K562 (cell line): ENCODE results near the gene CCDC106. TPM values are rescaled to one million over a fixed set of nuclear protein-coding genes. Genes with fewer than 3 reads are reported as not detected.

Source experiments
- BCOR ChIP-seq: fragments of 450-650 bp; IDR thresholded peaks from 2 replicates; pipeline ENCODE4 v1.6.1; 2016
- KAT7 ChIP-seq: sonication (generic); formaldehyde crosslinking; IDR thresholded peaks from 2 replicates; pipeline ENCODE4 v1.8.0; 2022; ENCODE audit warnings: missing genetic modification reagents, mild to moderate bottlenecking, borderline replicate concordance
- NUFIP1 ChIP-seq: fragments of 450-650 bp; IDR thresholded peaks from 2 replicates; pipeline ENCODE4 v1.6.1; 2018; ENCODE audit not compliant: partially characterized antibody
- POLR2G ChIP-seq: fragments of 200-400 bp; formaldehyde crosslinking; IDR thresholded peaks from 2 replicates; pipeline ENCODE4 v1.6.1; 2017; ENCODE audit warnings: low read depth, mild to moderate bottlenecking, antibody characterized with exemption, low read length, moderate library complexity
- SOX6 ChIP-seq: fragments of 450-650 bp; IDR thresholded peaks from 2 replicates; pipeline ENCODE4 v1.6.1; 2014; ENCODE audit warnings: mild to moderate bottlenecking
- SUPT5H ChIP-seq: fragments of 450-650 bp; IDR thresholded peaks from 2 replicates; pipeline ENCODE4 v1.6.1; 2016
- ZBTB1 ChIP-seq: sonication (generic); formaldehyde crosslinking; IDR thresholded peaks from 2 replicates; pipeline ENCODE4 v1.8.1; 2023; ENCODE audit warnings: missing genetic modification reagents, low read depth, mild to moderate bottlenecking, borderline replicate concordance
- ZNF57 ChIP-seq: fragments of 450-650 bp; formaldehyde crosslinking; IDR thresholded peaks from 2 replicates; pipeline ENCODE4 v1.4.0; 2020; ENCODE audit warnings: mild to moderate bottlenecking, moderate library complexity
- polyA plus RNA-seq, 8 experiments: library from polyadenylated mRNA; depleted of rRNA in 4 of 8; stranded (reverse) in 5 of 8; unstranded in 3 of 8; fragments of >200 nt; fragmentation: Nextera tagmentation in 2 of 8; fragmentation: Illumina TruSeq in 1 of 8; extraction: Ambion mirVana in 2 of 8; extraction: Trizol in 1 of 8; gene quantifications; 2 replicates each; pipeline versions ENCODE4 v1.2.1 to v1.2.3, GENCODE V29; 2011 to 2014; ENCODE audit warnings: inconsistent platforms in 1 of 8, missing spikeins in 1 of 8
- total RNA-seq, 7 experiments: library from RNA; depleted of rRNA in 6 of 7; stranded (reverse); fragments of >200 nt in 6 of 7; fragmentation: Illumina TruSeq in 2 of 7; extraction: Trizol in 2 of 7; gene quantifications; 2 replicates each; pipeline versions ENCODE4 v1.2.1 to v1.2.3, GENCODE V29; 2011 to 2021; ENCODE audit warnings: low replicate concordance in 1 of 7
- TF ChIP-seq, protein P1 (sequence below): fragments of 200-800 bp; sonication (Bioruptor generic); IDR thresholded peaks from 2 replicates; pipeline ENCODE4 v1.6.1; 2016; ENCODE audit warnings: missing genetic modification characterization, missing compliant biosample characterization
- TF ChIP-seq, protein P2 (sequence below): fragments of 250-450 bp; sonication (Bioruptor Pico); IDR thresholded peaks from 2 replicates; pipeline ENCODE4 v1.5.0; 2020; ENCODE audit warnings: mild to moderate bottlenecking, borderline replicate concordance
- TF ChIP-seq, protein P3 (sequence below): fragments of 450-650 bp; IDR thresholded peaks from 2 replicates; pipeline ENCODE4 v1.6.1; 2016; ENCODE audit warnings: mild to moderate bottlenecking
- TF ChIP-seq, protein P4 (sequence below), 3 experiments: fragments of 200-800 bp in 1 of 3; fragments of 250-450 bp in 1 of 3; fragments of 450-650 bp in 1 of 3; sonication (Bioruptor Pico) in 1 of 3; sonication (Bioruptor generic) in 1 of 3; formaldehyde crosslinking in 1 of 3; IDR thresholded peaks; 2 replicates each; pipeline versions ENCODE4 v1.6.1 to v1.8.0; 2016 to 2022; ENCODE audit warnings: mild to moderate bottlenecking in 2 of 3, missing genetic modification characterization in 2 of 3, missing compliant biosample characterization in 1 of 3, moderate library complexity in 1 of 3

The CCDC106 gene
- total and polyA plus RNA-seq, 9 of the 15 experiments (the other 6 are each of a cell fraction or from before 2014, with no cell fraction given), result 0.10 to 27.5 (median 15.0) TPM; not detected in 1

DNA sequence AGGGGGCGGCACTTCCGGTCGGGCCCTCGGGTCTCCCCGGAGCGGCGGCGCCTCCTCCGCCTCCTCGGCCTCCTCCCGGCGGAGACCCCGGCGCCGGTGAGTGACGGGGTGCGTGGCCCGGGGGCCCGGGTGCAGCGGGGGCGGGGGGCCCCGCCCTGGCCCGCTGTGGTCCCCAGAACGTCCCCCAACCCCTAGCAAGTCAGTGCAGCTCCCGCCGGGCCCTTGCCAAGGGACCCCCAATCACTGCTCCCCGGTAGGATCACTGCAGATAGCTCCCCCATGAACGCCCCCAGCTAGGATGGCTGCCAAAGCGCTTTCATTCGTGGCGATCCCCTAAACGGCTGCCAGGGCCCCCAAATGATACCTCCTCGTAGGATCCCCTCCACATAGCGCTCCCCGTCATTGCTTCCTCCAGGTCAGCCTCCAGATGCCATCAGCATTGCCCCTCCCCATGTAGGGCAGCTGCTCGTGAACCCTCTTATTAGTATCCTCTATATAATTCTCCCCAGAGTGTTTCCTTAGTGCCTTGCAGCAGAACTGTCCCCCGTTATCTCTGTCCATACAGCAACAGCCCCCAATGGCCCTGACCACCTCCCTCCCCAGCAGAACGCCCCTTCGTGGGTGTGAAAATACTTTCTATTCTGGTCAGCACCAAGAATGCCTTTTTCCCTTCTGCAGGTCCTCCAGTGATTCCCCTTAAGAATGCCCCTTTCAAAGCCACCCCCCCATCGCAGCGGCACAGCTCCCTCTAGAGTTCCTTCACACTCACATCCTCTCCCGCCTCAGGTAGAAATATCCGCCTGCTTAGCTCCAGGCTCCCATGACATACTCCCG, 42.2 kb upstream of the CCDC106 start, which contains the start of gene ZNF865 (continued):
- TF ChIP-seq, protein P1, sequence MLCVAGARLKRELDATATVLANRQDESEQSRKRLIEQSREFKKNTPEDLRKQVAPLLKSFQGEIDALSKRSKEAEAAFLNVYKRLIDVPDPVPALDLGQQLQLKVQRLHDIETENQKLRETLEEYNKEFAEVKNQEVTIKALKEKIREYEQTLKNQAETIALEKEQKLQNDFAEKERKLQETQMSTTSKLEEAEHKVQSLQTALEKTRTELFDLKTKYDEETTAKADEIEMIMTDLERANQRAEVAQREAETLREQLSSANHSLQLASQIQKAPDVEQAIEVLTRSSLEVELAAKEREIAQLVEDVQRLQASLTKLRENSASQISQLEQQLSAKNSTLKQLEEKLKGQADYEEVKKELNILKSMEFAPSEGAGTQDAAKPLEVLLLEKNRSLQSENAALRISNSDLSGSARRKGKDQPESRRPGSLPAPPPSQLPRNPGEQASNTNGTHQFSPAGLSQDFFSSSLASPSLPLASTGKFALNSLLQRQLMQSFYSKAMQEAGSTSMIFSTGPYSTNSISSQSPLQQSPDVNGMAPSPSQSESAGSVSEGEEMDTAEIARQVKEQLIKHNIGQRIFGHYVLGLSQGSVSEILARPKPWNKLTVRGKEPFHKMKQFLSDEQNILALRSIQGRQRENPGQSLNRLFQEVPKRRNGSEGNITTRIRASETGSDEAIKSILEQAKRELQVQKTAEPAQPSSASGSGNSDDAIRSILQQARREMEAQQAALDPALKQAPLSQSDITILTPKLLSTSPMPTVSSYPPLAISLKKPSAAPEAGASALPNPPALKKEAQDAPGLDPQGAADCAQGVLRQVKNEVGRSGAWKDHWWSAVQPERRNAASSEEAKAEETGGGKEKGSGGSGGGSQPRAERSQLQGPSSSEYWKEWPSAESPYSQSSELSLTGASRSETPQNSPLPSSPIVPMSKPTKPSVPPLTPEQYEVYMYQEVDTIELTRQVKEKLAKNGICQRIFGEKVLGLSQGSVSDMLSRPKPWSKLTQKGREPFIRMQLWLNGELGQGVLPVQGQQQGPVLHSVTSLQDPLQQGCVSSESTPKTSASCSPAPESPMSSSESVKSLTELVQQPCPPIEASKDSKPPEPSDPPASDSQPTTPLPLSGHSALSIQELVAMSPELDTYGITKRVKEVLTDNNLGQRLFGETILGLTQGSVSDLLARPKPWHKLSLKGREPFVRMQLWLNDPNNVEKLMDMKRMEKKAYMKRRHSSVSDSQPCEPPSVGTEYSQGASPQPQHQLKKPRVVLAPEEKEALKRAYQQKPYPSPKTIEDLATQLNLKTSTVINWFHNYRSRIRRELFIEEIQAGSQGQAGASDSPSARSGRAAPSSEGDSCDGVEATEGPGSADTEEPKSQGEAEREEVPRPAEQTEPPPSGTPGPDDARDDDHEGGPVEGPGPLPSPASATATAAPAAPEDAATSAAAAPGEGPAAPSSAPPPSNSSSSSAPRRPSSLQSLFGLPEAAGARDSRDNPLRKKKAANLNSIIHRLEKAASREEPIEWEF (CRISPR knock-in tag), result no peak
- TF ChIP-seq ZBTB1 (CRISPR knock-in tag) (no peak), ZNF57 (CRISPR knock-in tag) (no peak), NUFIP1 (no peak), BCOR (peak; percentile 39; the same call in 1 of the 2 replicates), SOX6 (no peak), POLR2G (peak; percentile 78), KAT7 (CRISPR knock-in tag) (no peak), SUPT5H (no peak)
- TF ChIP-seq, protein P2, sequence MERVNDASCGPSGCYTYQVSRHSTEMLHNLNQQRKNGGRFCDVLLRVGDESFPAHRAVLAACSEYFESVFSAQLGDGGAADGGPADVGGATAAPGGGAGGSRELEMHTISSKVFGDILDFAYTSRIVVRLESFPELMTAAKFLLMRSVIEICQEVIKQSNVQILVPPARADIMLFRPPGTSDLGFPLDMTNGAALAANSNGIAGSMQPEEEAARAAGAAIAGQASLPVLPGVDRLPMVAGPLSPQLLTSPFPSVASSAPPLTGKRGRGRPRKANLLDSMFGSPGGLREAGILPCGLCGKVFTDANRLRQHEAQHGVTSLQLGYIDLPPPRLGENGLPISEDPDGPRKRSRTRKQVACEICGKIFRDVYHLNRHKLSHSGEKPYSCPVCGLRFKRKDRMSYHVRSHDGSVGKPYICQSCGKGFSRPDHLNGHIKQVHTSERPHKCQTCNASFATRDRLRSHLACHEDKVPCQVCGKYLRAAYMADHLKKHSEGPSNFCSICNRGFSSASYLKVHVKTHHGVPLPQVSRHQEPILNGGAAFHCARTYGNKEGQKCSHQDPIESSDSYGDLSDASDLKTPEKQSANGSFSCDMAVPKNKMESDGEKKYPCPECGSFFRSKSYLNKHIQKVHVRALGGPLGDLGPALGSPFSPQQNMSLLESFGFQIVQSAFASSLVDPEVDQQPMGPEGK (CRISPR knock-in tag), result no peak
- TF ChIP-seq, protein P3, sequence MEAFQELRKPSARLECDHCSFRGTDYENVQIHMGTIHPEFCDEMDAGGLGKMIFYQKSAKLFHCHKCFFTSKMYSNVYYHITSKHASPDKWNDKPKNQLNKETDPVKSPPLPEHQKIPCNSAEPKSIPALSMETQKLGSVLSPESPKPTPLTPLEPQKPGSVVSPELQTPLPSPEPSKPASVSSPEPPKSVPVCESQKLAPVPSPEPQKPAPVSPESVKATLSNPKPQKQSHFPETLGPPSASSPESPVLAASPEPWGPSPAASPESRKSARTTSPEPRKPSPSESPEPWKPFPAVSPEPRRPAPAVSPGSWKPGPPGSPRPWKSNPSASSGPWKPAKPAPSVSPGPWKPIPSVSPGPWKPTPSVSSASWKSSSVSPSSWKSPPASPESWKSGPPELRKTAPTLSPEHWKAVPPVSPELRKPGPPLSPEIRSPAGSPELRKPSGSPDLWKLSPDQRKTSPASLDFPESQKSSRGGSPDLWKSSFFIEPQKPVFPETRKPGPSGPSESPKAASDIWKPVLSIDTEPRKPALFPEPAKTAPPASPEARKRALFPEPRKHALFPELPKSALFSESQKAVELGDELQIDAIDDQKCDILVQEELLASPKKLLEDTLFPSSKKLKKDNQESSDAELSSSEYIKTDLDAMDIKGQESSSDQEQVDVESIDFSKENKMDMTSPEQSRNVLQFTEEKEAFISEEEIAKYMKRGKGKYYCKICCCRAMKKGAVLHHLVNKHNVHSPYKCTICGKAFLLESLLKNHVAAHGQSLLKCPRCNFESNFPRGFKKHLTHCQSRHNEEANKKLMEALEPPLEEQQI, result no peak
- TF ChIP-seq, protein P4, sequence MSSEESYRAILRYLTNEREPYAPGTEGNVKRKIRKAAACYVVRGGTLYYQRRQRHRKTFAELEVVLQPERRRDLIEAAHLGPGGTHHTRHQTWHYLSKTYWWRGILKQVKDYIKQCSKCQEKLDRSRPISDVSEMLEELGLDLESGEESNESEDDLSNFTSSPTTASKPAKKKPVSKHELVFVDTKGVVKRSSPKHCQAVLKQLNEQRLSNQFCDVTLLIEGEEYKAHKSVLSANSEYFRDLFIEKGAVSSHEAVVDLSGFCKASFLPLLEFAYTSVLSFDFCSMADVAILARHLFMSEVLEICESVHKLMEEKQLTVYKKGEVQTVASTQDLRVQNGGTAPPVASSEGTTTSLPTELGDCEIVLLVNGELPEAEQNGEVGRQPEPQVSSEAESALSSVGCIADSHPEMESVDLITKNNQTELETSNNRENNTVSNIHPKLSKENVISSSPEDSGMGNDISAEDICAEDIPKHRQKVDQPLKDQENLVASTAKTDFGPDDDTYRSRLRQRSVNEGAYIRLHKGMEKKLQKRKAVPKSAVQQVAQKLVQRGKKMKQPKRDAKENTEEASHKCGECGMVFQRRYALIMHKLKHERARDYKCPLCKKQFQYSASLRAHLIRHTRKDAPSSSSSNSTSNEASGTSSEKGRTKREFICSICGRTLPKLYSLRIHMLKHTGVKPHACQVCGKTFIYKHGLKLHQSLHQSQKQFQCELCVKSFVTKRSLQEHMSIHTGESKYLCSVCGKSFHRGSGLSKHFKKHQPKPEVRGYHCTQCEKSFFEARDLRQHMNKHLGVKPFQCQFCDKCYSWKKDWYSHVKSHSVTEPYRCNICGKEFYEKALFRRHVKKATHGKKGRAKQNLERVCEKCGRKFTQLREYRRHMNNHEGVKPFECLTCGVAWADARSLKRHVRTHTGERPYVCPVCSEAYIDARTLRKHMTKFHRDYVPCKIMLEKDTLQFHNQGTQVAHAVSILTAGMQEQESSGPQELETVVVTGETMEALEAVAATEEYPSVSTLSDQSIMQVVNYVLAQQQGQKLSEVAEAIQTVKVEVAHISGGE (CRISPR knock-in tag; IDR thresholded peaks at IDR 0.05), result peak in 1 of 3 experiments; percentile 79; a peak in 3 of 6 replicates
